ENCODE results near the gene RSPRY1. TPM values are rescaled to one million over a fixed set of nuclear protein-coding genes. Genes with fewer than 3 reads are reported as not detected.

RSPRY1 gene
- total RNA-seq, 1 donor from 2014 or later = 34.9 TPM

- peak overlapping the region; percentile 62 for H3K27ac ChIP-seq
- ATAC-seq = no peak
- intact Hi-C loops (cut with DNase I) = no loop called here
- peaks cover 66% of the 10 kb centered on the region for H3K4me1 ChIP-seq
- no peaks in the 10 kb centered on the region for H3K27me3 ChIP-seq (ENCODE audit: low read depth)
- H3K9me3 ChIP-seq = no peaks in the 10 kb centered on the region
- TF ChIP-seq CTCF (IDR thresholded peaks at IDR 0.05) = no peak
- H3K36me3 ChIP-seq = peaks cover 8% of the 10 kb centered on the region
- DNase-seq = no peak
- H3K4me3 ChIP-seq = no peak overlapping the region
These were observed 45.0 kb upstream of the RSPRY1 start for GRCh38 chr16:57140931-57141668.

- DNase-seq (no peak), ATAC-seq (peak; percentile 20 to 34)
- Histone ChIP-seq H3K4me3 (no peak overlapping the region), H3K9me3 (no peaks in the 10 kb centered on the region), H3K27ac (peak overlapping the region; percentile 72), H3K4me1 (peaks cover 75% of the 10 kb centered on the region), H3K27me3 (ENCODE audit: low read depth) (no peaks in the 10 kb centered on the region), H3K36me3 (peaks cover 8% of the 10 kb centered on the region)
- TF ChIP-seq CTCF (IDR thresholded peaks at IDR 0.05) = no peak
- intact Hi-C loops (cut with DNase I) = no loop called here
These were observed 44.1 kb upstream of the RSPRY1 start for GRCh38 chr16:57141822-57142631.

- DNase-seq = no peak
- Histone ChIP-seq H3K4me1 (peaks cover 86% of the 10 kb centered on the region), H3K36me3 (peaks cover 3% of the 10 kb centered on the region), H3K9me3 (no peaks in the 10 kb centered on the region), H3K4me3 (no peak overlapping the region), H3K27me3 (ENCODE audit: low read depth) (no peaks in the 10 kb centered on the region), H3K27ac (peak overlapping the region; percentile 72)
- intact Hi-C loops (cut with DNase I) = no loop called here
- no peak for TF ChIP-seq CTCF (IDR thresholded peaks at IDR 0.05)
- ATAC-seq = no peak
These were observed 42.8 kb upstream of the RSPRY1 start for GRCh38 chr16:57143149-57143921.

GRCh38 chr16:57144027-57144426, 42.1 kb upstream of the RSPRY1 start:
- no peak for DNase-seq
- Histone ChIP-seq H3K4me3 (no peak overlapping the region), H3K4me1 (peaks cover 89% of the 10 kb centered on the region), H3K27me3 (ENCODE audit: low read depth) (no peaks in the 10 kb centered on the region), H3K27ac (peak overlapping the region; percentile 72), H3K9me3 (no peaks in the 10 kb centered on the region), H3K36me3 (peaks cover 3% of the 10 kb centered on the region)
- intact Hi-C loops (cut with DNase I) = no loop called here
- no peak for TF ChIP-seq CTCF (IDR thresholded peaks at IDR 0.05)
- no peak for ATAC-seq
